SK-N-SH (cell line): ENCODE measurements around the gene TAF5L. TPM values are rescaled to one million over a fixed set of nuclear protein-coding genes. Genes with fewer than 3 reads are reported as not detected.
"Not testable (repeated sequence)": the region's sequence is repeated elsewhere in the genome, so short reads cannot be mapped to it uniquely, and the experiment has no call there.

Source experiments
- CTCF ChIA-PET: fragments of 300-600, 350-600 bp; formaldehyde crosslinking; extraction: SDS; loops from one replicate; lab custom pipeline; 2021; lab: Yijun Ruan, JAX
- POLR2A ChIA-PET: fragments of 350-600 bp; sonication (Branson Sonifier 250); formaldehyde crosslinking; extraction: SDS; loops from one replicate; lab custom pipeline; 2020; ENCODE audit warnings: antibody characterized with exemption, inconsistent platforms; lab: Yijun Ruan, JAX
- DNase-seq: peaks from one replicate; pipeline ENCODE4 v3.0.0; 2012
- H2AFZ ChIP-seq: fragments of 200-600 bp; sonication (generic); 2 replicates; pipeline ENCODE4 v1.8.1; 2016; ENCODE audit warnings: antibody characterized with exemption, mild to moderate bottlenecking, low read depth
- H3F3A ChIP-seq: fragments of 200-600 bp; sonication (generic); replicated peaks from 2 replicates; pipeline ENCODE3; 2016; ENCODE audit warnings: antibody characterized with exemption, mild to moderate bottlenecking; ENCODE audit not compliant: insufficient read depth
- H3K27ac ChIP-seq, 2 experiments: fragments of 200-500 bp in 1 of 2; fragments of 200-600 bp in 1 of 2; sonication (Bioruptor generic) in 1 of 2; sonication (generic), shearing (Covaris generic) in 1 of 2; 2 replicates each; pipeline versions ENCODE4 v1.5.1 to v1.6.1; 2014 to 2016; ENCODE audit warnings: low read depth in 2 of 2, inconsistent platforms in 1 of 2, low read length in 1 of 2, mild to moderate bottlenecking in 1 of 2, mixed read lengths in 1 of 2
- H3K27me3 ChIP-seq: fragments of 200-600 bp; sonication (generic), shearing (Covaris generic); 2 replicates; pipeline ENCODE4 v1.6.1; 2016; ENCODE audit warnings: mixed run types; ENCODE audit not compliant: insufficient read depth
- H3K36me3 ChIP-seq, 2 experiments: fragments of 200-500 bp in 1 of 2; fragments of 200-600 bp in 1 of 2; sonication (Bioruptor generic) in 1 of 2; sonication (generic) in 1 of 2; replicated peaks in 1 of 2; 2 replicates each; pipeline versions ENCODE3 to v1.5.1; 2014 to 2016; ENCODE audit warnings: low read length in 1 of 2, mild to moderate bottlenecking in 1 of 2; ENCODE audit not compliant: insufficient read depth in 2 of 2, control insufficient read depth in 1 of 2
- H3K4me1 ChIP-seq, 2 experiments: fragments of 200-500 bp in 1 of 2; fragments of 200-600 bp in 1 of 2; sonication (Bioruptor generic) in 1 of 2; sonication (generic), shearing (Covaris generic) in 1 of 2; 2 replicates each; pipeline versions ENCODE4 v1.5.1 to v1.6.1; 2014 to 2016; ENCODE audit warnings: low read depth in 1 of 2, low read length in 1 of 2, mixed run types in 1 of 2; ENCODE audit not compliant: insufficient read depth in 2 of 2, control insufficient read depth in 1 of 2
- H3K4me2 ChIP-seq: fragments of 200-600 bp; sonication (generic), shearing (Covaris generic); 2 replicates; pipeline ENCODE4 v1.6.1; 2017; ENCODE audit warnings: mixed run types
- H3K4me3 ChIP-seq, 2 experiments: fragments of 200-500 bp in 1 of 2; fragments of 200-600 bp in 1 of 2; sonication (Bioruptor generic) in 1 of 2; sonication (generic), shearing (Covaris generic) in 1 of 2; 2 replicates each; pipeline versions ENCODE4 v1.5.1 to v1.8.1; 2014 to 2016; ENCODE audit warnings: low read depth in 2 of 2, inconsistent platforms in 1 of 2, low read length in 1 of 2, mild to moderate bottlenecking in 1 of 2, mixed read lengths in 1 of 2, moderate library complexity in 1 of 2
- H3K79me2 ChIP-seq: fragments of 200-600 bp; sonication (generic); 2 replicates; pipeline ENCODE4 v1.8.1; 2017; ENCODE audit warnings: mild to moderate bottlenecking; ENCODE audit not compliant: insufficient read depth
- H3K9ac ChIP-seq: fragments of 200-600 bp; sonication (generic); 2 replicates; pipeline ENCODE4 v1.6.1; 2017; ENCODE audit warnings: mixed run types
- H3K9me2 ChIP-seq: fragments of 200-600 bp; sonication (generic); 2 replicates; pipeline ENCODE4 v1.6.1; 2017; ENCODE audit warnings: mixed run types
- H3K9me3 ChIP-seq: fragments of 200-600 bp; sonication (generic); 2 replicates; pipeline ENCODE4 v1.6.1; 2017; ENCODE audit warnings: mixed run types, mild to moderate bottlenecking, moderate library complexity
- H4K20me1 ChIP-seq: fragments of 200-600 bp; sonication (generic); 2 replicates; pipeline ENCODE4 v1.6.1; 2017; ENCODE audit warnings: mild to moderate bottlenecking, mixed run types; ENCODE audit not compliant: insufficient read depth
- ELF1 ChIP-seq: IDR thresholded peaks from 2 replicates; pipeline ENCODE4 v1.4.0; 2012
- FOXM1 ChIP-seq: IDR thresholded peaks from 2 replicates; pipeline ENCODE4 v1.4.0; 2012; ENCODE audit warnings: low read depth, mild to moderate bottlenecking
- GATA2 ChIP-seq: sonication (generic); formaldehyde crosslinking; IDR thresholded peaks from 2 replicates; pipeline ENCODE4 v1.5.0; 2020; ENCODE audit warnings: mild to moderate bottlenecking, missing genetic modification reagents
- JUND ChIP-seq: IDR thresholded peaks from 2 replicates; pipeline ENCODE4 v1.4.0; 2012
- POLR2AphosphoS5 ChIP-seq: IDR thresholded peaks from 2 replicates; pipeline ENCODE4 v1.6.1; 2012; ENCODE audit warnings: low read depth, low read length
- RAD21 ChIP-seq: IDR thresholded peaks from 2 replicates; pipeline ENCODE4 v1.6.1; 2012; ENCODE audit warnings: mild to moderate bottlenecking, low read length
- RCOR1 ChIP-seq: fragments of 150-350 bp; IDR thresholded peaks from 2 replicates; pipeline ENCODE4 v1.6.1; 2017; ENCODE audit warnings: antibody characterized with exemption, low read length
- SMC3 ChIP-seq: IDR thresholded peaks from 2 replicates; pipeline ENCODE4 v1.6.1; 2012; ENCODE audit warnings: low read depth, low read length, improper control_type of control experiment
- TCF12 ChIP-seq: IDR thresholded peaks from 2 replicates; pipeline ENCODE4 v1.4.0; 2012
- WGBS: methylation state at CpG from one replicate; pipeline ENCODE4 v1.1.6; 2017; ENCODE audit warnings: low lambda C conversion rate; 5-methylcytosine and 5-hydroxymethylcytosine counted together
- polyA plus RNA-seq, 3 experiments: library from polyadenylated mRNA; depleted of rRNA; stranded (reverse); fragments of >200 nt; gene quantifications; 2 replicates each; pipeline ENCODE4 v1.2.3, GENCODE V29; 2012
- TF ChIP-seq, protein P1 (sequence below): fragments of 150-350 bp; IDR thresholded peaks from 2 replicates; pipeline ENCODE4 v1.6.1; 2016; ENCODE audit warnings: mild to moderate bottlenecking, low read depth, low read length
- TF ChIP-seq, protein P2 (sequence below): IDR thresholded peaks from 2 replicates; pipeline ENCODE4 v1.6.1; 2012; ENCODE audit warnings: mild to moderate bottlenecking, low read depth, low read length, moderate library complexity
- TF ChIP-seq, protein P3 (sequence below): IDR thresholded peaks from 2 replicates; pipeline ENCODE4; 2012
- TF ChIP-seq, protein P4 (sequence below): fragments of 200-600 bp; sonication (generic); IDR thresholded peaks from 2 replicates; pipeline ENCODE4 v1.6.1; 2017; ENCODE audit warnings: antibody characterized with exemption, mild to moderate bottlenecking, moderate library complexity

Gene TAF5L
- polyA plus RNA-seq, 1 of the 3 experiments (the other 2 are of a cell fraction) = 17.1 TPM

DNA sequence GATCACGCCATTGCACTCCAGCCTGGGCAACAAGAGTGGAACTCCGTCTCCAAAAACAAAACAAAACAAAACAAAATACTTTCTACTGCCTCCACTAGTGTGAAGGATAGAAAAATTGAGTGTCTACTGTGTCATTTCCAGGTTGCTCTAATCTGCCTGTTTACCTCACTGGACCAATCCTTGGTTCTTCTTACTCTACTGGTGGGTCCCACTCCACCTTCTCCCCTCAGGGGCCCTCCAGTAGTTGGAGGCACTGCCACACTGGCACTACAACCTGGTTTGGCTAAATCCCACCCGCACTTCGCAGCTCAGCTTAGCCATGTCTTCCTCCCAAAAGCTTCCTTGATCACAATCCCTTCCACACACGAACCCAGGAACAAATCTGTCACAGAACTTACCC lies 2.7 kb downstream of the TAF5L start:
- H3K4me3 ChIP-seq = no peak overlapping the region
- CTCF ChIA-PET = interaction anchor here (1.4 to 3.7 kb wide), 3 partner anchors 14 to 544 kb away, joined by 3 to 13 read pairs (median 4); partner anchors contain the start of gene ABCB10
- no peak overlapping the region for H3K9ac ChIP-seq
- H3K27ac ChIP-seq = no peak overlapping the region
- H3K4me2 ChIP-seq = no peak overlapping the region
- 92% methylated on average over 5 of the region's 5 CpGs for WGBS
- H3K27me3 ChIP-seq = no peaks in the 10 kb centered on the region
- peaks cover 91% of the 10 kb centered on the region for H3K79me2 ChIP-seq
- no peak overlapping the region for H2AFZ ChIP-seq
- peaks cover 53% of the 10 kb centered on the region for H4K20me1 ChIP-seq
- no peaks in the 10 kb centered on the region for H3K9me3 ChIP-seq
- no peak for DNase-seq
- no peaks in the 10 kb centered on the region for H3K9me2 ChIP-seq
- POLR2A ChIA-PET = interaction anchor here (1.7 kb wide), 1 partner anchor 64 kb away, joined by 9 read pairs; the partner anchor contains the start of gene ABCB10
- H3K4me1 ChIP-seq = peaks cover 5 to 19% of the 10 kb centered on the region in 2 experiments; a peak in 3 of 4 replicates
- H3K36me3 ChIP-seq = no peaks in the 10 kb centered on the region
- TF ChIP-seq FOXM1 (no peak), JUND (no peak), TCF12 (no peak), SMC3 (no peak), GATA2 (CRISPR knock-in tag) (no peak), RCOR1 (no peak), RAD21 (no peak), ELF1 (no peak), POLR2AphosphoS5 (no peak)
- TF ChIP-seq, protein P1, sequence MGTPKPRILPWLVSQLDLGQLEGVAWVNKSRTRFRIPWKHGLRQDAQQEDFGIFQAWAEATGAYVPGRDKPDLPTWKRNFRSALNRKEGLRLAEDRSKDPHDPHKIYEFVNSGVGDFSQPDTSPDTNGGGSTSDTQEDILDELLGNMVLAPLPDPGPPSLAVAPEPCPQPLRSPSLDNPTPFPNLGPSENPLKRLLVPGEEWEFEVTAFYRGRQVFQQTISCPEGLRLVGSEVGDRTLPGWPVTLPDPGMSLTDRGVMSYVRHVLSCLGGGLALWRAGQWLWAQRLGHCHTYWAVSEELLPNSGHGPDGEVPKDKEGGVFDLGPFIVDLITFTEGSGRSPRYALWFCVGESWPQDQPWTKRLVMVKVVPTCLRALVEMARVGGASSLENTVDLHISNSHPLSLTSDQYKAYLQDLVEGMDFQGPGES = no peak
- TF ChIP-seq, protein P2, sequence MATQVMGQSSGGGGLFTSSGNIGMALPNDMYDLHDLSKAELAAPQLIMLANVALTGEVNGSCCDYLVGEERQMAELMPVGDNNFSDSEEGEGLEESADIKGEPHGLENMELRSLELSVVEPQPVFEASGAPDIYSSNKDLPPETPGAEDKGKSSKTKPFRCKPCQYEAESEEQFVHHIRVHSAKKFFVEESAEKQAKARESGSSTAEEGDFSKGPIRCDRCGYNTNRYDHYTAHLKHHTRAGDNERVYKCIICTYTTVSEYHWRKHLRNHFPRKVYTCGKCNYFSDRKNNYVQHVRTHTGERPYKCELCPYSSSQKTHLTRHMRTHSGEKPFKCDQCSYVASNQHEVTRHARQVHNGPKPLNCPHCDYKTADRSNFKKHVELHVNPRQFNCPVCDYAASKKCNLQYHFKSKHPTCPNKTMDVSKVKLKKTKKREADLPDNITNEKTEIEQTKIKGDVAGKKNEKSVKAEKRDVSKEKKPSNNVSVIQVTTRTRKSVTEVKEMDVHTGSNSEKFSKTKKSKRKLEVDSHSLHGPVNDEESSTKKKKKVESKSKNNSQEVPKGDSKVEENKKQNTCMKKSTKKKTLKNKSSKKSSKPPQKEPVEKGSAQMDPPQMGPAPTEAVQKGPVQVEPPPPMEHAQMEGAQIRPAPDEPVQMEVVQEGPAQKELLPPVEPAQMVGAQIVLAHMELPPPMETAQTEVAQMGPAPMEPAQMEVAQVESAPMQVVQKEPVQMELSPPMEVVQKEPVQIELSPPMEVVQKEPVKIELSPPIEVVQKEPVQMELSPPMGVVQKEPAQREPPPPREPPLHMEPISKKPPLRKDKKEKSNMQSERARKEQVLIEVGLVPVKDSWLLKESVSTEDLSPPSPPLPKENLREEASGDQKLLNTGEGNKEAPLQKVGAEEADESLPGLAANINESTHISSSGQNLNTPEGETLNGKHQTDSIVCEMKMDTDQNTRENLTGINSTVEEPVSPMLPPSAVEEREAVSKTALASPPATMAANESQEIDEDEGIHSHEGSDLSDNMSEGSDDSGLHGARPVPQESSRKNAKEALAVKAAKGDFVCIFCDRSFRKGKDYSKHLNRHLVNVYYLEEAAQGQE = no peak
- TF ChIP-seq, protein P3, sequence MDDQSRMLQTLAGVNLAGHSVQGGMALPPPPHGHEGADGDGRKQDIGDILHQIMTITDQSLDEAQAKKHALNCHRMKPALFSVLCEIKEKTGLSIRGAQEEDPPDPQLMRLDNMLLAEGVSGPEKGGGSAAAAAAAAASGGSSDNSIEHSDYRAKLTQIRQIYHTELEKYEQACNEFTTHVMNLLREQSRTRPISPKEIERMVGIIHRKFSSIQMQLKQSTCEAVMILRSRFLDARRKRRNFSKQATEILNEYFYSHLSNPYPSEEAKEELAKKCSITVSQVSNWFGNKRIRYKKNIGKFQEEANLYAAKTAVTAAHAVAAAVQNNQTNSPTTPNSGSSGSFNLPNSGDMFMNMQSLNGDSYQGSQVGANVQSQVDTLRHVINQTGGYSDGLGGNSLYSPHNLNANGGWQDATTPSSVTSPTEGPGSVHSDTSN = no peak
- TF ChIP-seq, protein P4, sequence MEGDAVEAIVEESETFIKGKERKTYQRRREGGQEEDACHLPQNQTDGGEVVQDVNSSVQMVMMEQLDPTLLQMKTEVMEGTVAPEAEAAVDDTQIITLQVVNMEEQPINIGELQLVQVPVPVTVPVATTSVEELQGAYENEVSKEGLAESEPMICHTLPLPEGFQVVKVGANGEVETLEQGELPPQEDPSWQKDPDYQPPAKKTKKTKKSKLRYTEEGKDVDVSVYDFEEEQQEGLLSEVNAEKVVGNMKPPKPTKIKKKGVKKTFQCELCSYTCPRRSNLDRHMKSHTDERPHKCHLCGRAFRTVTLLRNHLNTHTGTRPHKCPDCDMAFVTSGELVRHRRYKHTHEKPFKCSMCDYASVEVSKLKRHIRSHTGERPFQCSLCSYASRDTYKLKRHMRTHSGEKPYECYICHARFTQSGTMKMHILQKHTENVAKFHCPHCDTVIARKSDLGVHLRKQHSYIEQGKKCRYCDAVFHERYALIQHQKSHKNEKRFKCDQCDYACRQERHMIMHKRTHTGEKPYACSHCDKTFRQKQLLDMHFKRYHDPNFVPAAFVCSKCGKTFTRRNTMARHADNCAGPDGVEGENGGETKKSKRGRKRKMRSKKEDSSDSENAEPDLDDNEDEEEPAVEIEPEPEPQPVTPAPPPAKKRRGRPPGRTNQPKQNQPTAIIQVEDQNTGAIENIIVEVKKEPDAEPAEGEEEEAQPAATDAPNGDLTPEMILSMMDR = no peak
- H3F3A ChIP-seq = no peaks in the 10 kb centered on the region

DNA sequence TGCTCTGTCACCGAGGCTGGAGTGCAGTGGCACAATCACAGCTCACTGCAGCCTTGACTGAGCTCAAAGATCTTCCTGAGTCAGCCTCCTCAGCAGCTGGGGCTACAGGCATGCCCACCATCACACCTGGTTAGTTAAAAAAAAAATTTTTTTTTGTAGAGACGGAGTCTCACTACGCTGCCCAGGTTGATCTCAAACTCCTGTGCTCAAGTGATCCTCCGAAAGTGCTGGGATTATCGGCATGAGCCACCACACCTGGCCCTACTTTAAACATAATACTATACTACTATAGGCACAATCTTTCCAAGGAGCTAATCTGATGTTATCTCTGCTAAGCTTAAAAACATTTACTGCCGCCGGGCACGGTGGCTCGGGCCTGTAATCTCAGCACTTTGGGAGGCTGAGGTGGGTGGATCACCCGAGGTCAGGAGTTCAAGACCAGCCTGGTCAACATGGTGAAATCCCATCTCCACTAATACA lies 3.2 kb downstream of the TAF5L start:
- H3K9ac ChIP-seq, H2AFZ ChIP-seq, DNase-seq, H3K4me2 ChIP-seq, H3K27ac ChIP-seq, H3K9me2 ChIP-seq, H3K9me3 ChIP-seq, POLR2A ChIA-PET, H3K36me3 ChIP-seq, H3K4me3 ChIP-seq, H3F3A ChIP-seq, H3K27me3 ChIP-seq: not testable (repeated sequence)
- CTCF ChIA-PET = interaction anchor here (0.7 to 3.7 kb wide), 3 partner anchors 15 to 120 kb away, joined by 3 to 13 read pairs (median 3); partner anchors contain the start of gene ABCB10
- peaks cover 57% of the 10 kb centered on the region for H4K20me1 ChIP-seq
- peaks cover 93% of the 10 kb centered on the region for H3K79me2 ChIP-seq
- H3K4me1 ChIP-seq = peaks cover 5 to 19% of the 10 kb centered on the region in 2 experiments; a peak in 3 of 4 replicates
- WGBS = 94% methylated on average over 10 of the region's 10 CpGs
